Calu3 (cell line): ENCODE measurements around the gene HAUS8. TPM values are rescaled to one million over a fixed set of nuclear protein-coding genes. Genes with fewer than 3 reads are reported as not detected.

Source experiments
- BruUV-seq: library from RNA; stranded (reverse); fragments of 400-500 nt; replicated peaks from 2 replicates; lab custom pipeline; 2021; lab: Mats Ljungman, UMichigan
- CTCF ChIA-PET: fragments of 300-600 bp; sonication (Branson Sonifier 250); formaldehyde crosslinking; loops from one replicate; lab custom pipeline; 2022; ENCODE audit warnings: antibody characterized with exemption; lab: Charles Lee
- DNase-seq: peaks from one replicate; pipeline ENCODE4 v3.0.0; 2022
- H3K27ac Mint-ChIP-seq: one replicate; pipeline ENCODE4 v1.8.0; 2022; ENCODE audit warnings: mixed read lengths; ENCODE audit not compliant: unreplicated experiment
- H3K27me3 Mint-ChIP-seq: one replicate; pipeline ENCODE4 v1.8.0; 2022; ENCODE audit warnings: mixed read lengths; ENCODE audit not compliant: unreplicated experiment
- H3K36me3 Mint-ChIP-seq: one replicate; pipeline ENCODE4 v1.8.0; 2022; ENCODE audit warnings: mild to moderate bottlenecking, moderate library complexity, mixed read lengths; ENCODE audit not compliant: insufficient read depth, unreplicated experiment
- H3K4me1 Mint-ChIP-seq: one replicate; pipeline ENCODE4 v1.8.0; 2022; ENCODE audit warnings: mild to moderate bottlenecking, low read depth, mixed read lengths; ENCODE audit not compliant: unreplicated experiment
- H3K4me3 Mint-ChIP-seq: one replicate; pipeline ENCODE4 v1.8.0; 2022; ENCODE audit warnings: mild to moderate bottlenecking, low read depth, moderate library complexity, mixed read lengths; ENCODE audit not compliant: unreplicated experiment
- H3K9me3 Mint-ChIP-seq: one replicate; pipeline ENCODE4 v1.8.0; 2022; ENCODE audit warnings: low read depth, mixed read lengths; ENCODE audit not compliant: unreplicated experiment
- intact Hi-C: fragments of 100-400 bp; cut with micrococcal nuclease; formaldehyde crosslinking; loops from one replicate; pipeline ENCODE4 v1.10.0; 2022; ENCODE audit not compliant: unreplicated experiment
- total RNA-seq: library from RNA; stranded (reverse); gene quantifications from 2 replicates; pipeline ENCODE4 v1.2.3, GENCODE V29; 2022
- TF ChIP-seq, protein P1 (sequence below): fragments of 200-600 bp; IDR thresholded peaks from one replicate; pipeline ENCODE4 v1.8.0; 2022; ENCODE audit warnings: antibody characterized with exemption; ENCODE audit not compliant: unreplicated experiment

The HAUS8 gene
- total RNA-seq, 1 experiment from 2014 or later, result 20.5 TPM

DNA sequence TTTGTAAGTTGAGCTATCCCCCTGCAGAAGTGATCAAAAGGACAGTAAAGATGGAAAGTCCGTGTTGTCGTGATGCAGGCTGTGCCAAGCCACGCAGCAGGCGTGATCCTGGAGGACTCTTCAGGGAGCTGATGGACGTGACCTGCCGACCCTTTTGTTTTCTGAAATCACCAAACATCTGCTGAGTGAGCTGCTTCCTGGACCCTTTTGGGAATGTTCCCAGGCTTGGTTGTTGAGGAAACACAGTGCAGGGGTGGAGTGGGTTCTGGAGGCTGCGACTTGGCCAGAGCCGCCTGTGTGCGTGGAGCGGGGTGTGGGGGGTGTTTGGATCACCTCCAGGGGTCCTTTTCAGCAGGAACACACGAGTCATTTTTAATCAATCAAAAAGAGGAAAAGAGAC, 33.3 kb downstream of the HAUS8 start:
- TF ChIP-seq, protein P1, sequence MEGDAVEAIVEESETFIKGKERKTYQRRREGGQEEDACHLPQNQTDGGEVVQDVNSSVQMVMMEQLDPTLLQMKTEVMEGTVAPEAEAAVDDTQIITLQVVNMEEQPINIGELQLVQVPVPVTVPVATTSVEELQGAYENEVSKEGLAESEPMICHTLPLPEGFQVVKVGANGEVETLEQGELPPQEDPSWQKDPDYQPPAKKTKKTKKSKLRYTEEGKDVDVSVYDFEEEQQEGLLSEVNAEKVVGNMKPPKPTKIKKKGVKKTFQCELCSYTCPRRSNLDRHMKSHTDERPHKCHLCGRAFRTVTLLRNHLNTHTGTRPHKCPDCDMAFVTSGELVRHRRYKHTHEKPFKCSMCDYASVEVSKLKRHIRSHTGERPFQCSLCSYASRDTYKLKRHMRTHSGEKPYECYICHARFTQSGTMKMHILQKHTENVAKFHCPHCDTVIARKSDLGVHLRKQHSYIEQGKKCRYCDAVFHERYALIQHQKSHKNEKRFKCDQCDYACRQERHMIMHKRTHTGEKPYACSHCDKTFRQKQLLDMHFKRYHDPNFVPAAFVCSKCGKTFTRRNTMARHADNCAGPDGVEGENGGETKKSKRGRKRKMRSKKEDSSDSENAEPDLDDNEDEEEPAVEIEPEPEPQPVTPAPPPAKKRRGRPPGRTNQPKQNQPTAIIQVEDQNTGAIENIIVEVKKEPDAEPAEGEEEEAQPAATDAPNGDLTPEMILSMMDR, result no peak
- no TSS peak for BruUV-seq
- intact Hi-C loops, result no loop called here
- DNase-seq, result no peak
- CTCF ChIA-PET, result interaction anchor here (0.6 kb wide), 1 partner anchor 206 kb away, joined by 3 read pairs; no protein-coding TSS in a partner anchor
- Mint-ChIP-seq H3K9me3 (peaks cover 4% of the 10 kb centered on the region), H3K27ac (no peak overlapping the region), H3K27me3 (peaks cover 42% of the 10 kb centered on the region), H3K4me3 (peak overlapping the region; percentile 22), H3K36me3 (no peaks in the 10 kb centered on the region), H3K4me1 (peaks cover 7% of the 10 kb centered on the region)

DNA sequence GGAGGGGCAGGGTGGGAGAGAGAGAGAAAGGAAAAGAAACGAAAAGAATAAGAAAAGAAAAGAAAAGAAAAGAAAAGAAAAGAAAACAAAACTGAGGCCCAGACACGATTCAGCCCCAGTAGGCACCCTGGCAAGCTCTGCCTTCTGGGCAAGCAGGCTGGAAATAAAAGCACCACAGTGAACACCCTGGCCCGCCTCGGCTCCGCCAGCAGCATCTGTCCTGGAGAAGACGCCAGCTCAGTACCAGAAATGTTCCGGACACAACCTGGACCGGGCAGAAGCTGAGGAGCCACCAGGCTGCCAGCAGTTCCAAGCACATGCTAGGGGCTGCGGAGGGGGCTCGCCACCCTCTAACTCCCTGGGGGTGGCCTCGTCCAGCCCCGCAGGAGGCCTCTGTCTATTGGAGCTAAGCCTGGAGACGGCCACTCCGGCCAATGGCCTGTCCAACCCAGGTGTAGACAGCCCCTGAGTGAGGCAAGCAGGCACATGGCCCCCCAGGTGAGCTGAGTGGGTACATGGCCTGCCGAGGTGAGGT, 37.2 kb downstream of the HAUS8 start:
- H3K27me3 Mint-ChIP-seq, result peaks cover 51% of the 10 kb centered on the region
- peaks cover 4% of the 10 kb centered on the region for H3K9me3 Mint-ChIP-seq
- CTCF ChIA-PET, result no interaction called here
- BruUV-seq, result no TSS peak
- H3K4me1 Mint-ChIP-seq, result peaks cover 7% of the 10 kb centered on the region
- TF ChIP-seq, protein P1, result no peak
- H3K4me3 Mint-ChIP-seq, result no peak overlapping the region
- intact Hi-C loops, result no loop called here
- no peak for DNase-seq
- no peak overlapping the region for H3K27ac Mint-ChIP-seq
- H3K36me3 Mint-ChIP-seq, result no peaks in the 10 kb centered on the region

DNA sequence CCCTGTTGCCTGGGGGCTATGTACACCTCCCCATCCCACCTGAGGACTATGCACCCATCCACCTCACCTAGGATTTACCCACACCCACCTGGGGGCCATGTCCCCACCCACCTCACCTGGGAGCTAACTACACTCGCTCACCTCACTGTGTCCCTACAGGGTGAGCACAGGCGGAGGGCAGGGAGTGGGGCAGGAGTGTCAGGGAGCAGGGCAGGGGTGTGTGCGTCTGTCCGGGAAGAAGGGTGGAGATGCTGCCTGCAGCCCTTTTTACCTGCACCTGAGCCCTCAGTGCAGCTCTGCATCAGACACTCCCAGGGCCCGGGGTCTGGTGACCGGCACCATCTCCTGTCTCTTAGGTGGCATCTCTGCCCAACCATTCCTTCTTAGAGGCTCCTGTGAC, 38.1 kb downstream of the HAUS8 start:
- CTCF ChIA-PET, result no interaction called here
- TF ChIP-seq, protein P1, result no peak
- no TSS peak for BruUV-seq
- Mint-ChIP-seq H3K4me3 (no peak overlapping the region), H3K36me3 (no peaks in the 10 kb centered on the region), H3K4me1 (peaks cover 7% of the 10 kb centered on the region), H3K9me3 (peaks cover 4% of the 10 kb centered on the region), H3K27me3 (peaks cover 59% of the 10 kb centered on the region), H3K27ac (no peak overlapping the region)
- DNase-seq, result no peak
- intact Hi-C loops, result no loop called here

DNA sequence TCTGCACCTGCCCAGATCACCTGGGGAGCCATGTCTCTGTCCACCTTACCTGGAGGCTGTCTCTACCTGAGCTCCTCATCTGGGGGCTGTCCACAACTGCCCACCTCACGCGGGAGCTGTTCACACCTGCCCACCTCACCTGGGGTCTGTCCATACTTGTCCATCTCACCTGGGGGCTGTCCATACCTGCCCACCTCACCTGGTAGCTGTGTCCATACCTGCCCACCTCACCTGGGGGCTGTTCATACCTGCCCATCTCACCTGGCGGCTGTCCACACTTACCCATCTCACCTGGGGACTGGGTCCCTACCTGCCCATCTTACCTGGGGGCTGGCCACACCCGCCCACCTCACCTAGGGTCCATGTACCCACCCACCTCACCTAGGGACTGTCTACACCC, 38.6 kb downstream of the HAUS8 start:
- peaks cover 4% of the 10 kb centered on the region for H3K9me3 Mint-ChIP-seq
- BruUV-seq, result no TSS peak
- TF ChIP-seq, protein P1, result no peak
- no peak for DNase-seq
- H3K4me1 Mint-ChIP-seq, result peaks cover 7% of the 10 kb centered on the region
- intact Hi-C loops, result no loop called here
- no peak overlapping the region for H3K27ac Mint-ChIP-seq
- peaks cover 64% of the 10 kb centered on the region for H3K27me3 Mint-ChIP-seq
- no peak overlapping the region for H3K4me3 Mint-ChIP-seq
- CTCF ChIA-PET, result interaction anchor here (0.6 kb wide), 1 partner anchor 113 kb away, joined by 3 read pairs; no protein-coding TSS in a partner anchor
- H3K36me3 Mint-ChIP-seq, result no peaks in the 10 kb centered on the region
